PFSK-1 (cell line): ENCODE measurements around the gene FAM222B.

Experiments
- FOXP2 ChIP-seq: optimal IDR thresholded peaks from 2 replicates; pipeline ENCODE3; 2011; ENCODE audit warnings: borderline replicate concordance, control low read depth, inconsistent platforms; ENCODE audit not compliant: insufficient read depth; ENCODE audit errors: extremely low read length, extremely low read depth
- POLR2AphosphoS5 ChIP-seq: IDR thresholded peaks from 2 replicates; pipeline ENCODE4 v1.6.1; 2012; ENCODE audit warnings: low read depth, mild to moderate bottlenecking, control low read depth, low read length, moderate library complexity
- SIN3A ChIP-seq: IDR thresholded peaks from 2 replicates; pipeline ENCODE4 v1.6.1; 2012; ENCODE audit warnings: mild to moderate bottlenecking, low read length, moderate library complexity, borderline replicate concordance; ENCODE audit not compliant: insufficient read depth
- TAF1 ChIP-seq: IDR thresholded peaks from 2 replicates; pipeline ENCODE4 v1.6.1; 2012; ENCODE audit warnings: low read length, control low read depth, borderline replicate concordance; ENCODE audit not compliant: insufficient read depth
- TF ChIP-seq, protein P1 (sequence below), 2 experiments: IDR thresholded peaks; 2 replicates each; pipeline versions ENCODE4 v1.6.1 to v1.8.0; 2011 to 2012; ENCODE audit warnings: low read depth in 2 of 2, low read length in 2 of 2, control low read depth in 1 of 2, inconsistent platforms in 1 of 2, mild to moderate bottlenecking in 1 of 2, moderate library complexity in 1 of 2; ENCODE audit not compliant: insufficient read depth in 1 of 2

DNA sequence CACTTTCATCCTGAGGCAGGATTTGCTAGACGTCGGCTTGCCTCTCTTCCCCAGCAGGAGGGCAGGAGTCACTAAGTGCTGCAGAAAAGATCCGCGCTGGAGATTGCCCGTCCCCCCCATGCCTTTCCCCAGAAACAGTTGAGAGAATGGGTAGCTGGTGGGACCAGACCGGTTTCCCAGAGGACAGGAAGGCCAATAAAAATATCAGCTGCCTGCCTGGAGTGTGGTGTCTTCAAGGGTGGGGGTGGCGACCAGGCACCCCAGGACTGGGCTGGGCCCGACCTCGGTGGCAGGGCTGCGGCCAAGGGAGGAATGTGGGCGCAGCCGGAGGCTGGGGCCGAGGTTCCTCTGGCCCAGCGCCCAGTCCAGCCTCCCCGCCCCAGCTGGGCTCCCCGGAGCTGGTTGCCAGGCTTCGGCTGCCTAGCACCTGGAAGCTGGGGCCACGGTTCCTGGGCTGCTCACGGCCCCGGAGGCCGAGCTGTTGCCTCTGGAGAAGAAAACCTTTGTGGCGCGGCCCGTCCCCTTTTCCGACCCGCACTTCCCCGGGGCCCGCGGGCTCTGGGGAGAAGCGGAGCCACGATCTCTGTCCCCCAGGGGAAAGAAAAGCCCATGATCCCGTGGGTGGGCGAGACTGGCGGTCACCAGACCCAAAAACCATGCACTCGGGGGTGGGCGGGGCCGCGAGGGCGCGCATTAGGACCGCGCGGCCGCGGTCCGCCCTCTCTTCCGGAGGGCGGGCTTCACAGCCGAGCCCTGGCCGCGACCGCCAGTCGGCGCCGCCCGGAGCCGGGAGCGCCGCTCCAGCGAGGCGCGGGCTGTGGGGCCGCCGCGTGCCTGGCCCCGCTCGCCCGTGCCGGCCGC lies 99.1 kb downstream of the FAM222B start, which contains the start of gene TRAF4:
- TF ChIP-seq POLR2AphosphoS5 (peak; percentile 71; the same call in 1 of the 2 replicates), SIN3A (0 out of 2 replicates have a peak, but pooled peaks have one; percentile 60), TAF1 (peak; percentile 90), FOXP2 (no peak)
- TF ChIP-seq, protein P1, sequence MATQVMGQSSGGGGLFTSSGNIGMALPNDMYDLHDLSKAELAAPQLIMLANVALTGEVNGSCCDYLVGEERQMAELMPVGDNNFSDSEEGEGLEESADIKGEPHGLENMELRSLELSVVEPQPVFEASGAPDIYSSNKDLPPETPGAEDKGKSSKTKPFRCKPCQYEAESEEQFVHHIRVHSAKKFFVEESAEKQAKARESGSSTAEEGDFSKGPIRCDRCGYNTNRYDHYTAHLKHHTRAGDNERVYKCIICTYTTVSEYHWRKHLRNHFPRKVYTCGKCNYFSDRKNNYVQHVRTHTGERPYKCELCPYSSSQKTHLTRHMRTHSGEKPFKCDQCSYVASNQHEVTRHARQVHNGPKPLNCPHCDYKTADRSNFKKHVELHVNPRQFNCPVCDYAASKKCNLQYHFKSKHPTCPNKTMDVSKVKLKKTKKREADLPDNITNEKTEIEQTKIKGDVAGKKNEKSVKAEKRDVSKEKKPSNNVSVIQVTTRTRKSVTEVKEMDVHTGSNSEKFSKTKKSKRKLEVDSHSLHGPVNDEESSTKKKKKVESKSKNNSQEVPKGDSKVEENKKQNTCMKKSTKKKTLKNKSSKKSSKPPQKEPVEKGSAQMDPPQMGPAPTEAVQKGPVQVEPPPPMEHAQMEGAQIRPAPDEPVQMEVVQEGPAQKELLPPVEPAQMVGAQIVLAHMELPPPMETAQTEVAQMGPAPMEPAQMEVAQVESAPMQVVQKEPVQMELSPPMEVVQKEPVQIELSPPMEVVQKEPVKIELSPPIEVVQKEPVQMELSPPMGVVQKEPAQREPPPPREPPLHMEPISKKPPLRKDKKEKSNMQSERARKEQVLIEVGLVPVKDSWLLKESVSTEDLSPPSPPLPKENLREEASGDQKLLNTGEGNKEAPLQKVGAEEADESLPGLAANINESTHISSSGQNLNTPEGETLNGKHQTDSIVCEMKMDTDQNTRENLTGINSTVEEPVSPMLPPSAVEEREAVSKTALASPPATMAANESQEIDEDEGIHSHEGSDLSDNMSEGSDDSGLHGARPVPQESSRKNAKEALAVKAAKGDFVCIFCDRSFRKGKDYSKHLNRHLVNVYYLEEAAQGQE (IDR thresholded peaks at IDR 0.05; ENCODE audit: insufficient read depth in 1 of 2, low read depth in 2 of 2, low read length in 2 of 2): no peak; a peak in 2 of 4 replicates
